ENCODE data around the gene ANKRD63.

The ANKRD63 gene

GRCh38 chr15:40277471-40277870 is 5.4 kb downstream of the ANKRD63 start:
- DNase-seq = no peak

GRCh38 chr15:40276927-40277326 is 5.9 kb downstream of the ANKRD63 start:
- no peak for DNase-seq

- DNase-seq = no peak
These were observed 6.9 kb downstream of the ANKRD63 start for GRCh38 chr15:40275954-40276353.

GRCh38 chr15:40275523-40275922 is 7.3 kb downstream of the ANKRD63 start:
- no peak for DNase-seq

GRCh38 chr15:40274350-40275274 is 8.3 kb downstream of the ANKRD63 start:
- DNase-seq = peak; percentile 31

- DNase-seq = no peak
These were observed 9.4 kb downstream of the ANKRD63 start for GRCh38 chr15:40273428-40273827.

GRCh38 chr15:40272485-40273056 is 10.3 kb downstream of the ANKRD63 start:
- DNase-seq = no peak

GRCh38 chr15:40271685-40272484 is 11.0 kb downstream of the ANKRD63 start:
- no peak for DNase-seq

GRCh38 chr15:40270246-40270995 is 12.4 kb downstream of the ANKRD63 start:
- DNase-seq = no peak

- no peak for DNase-seq
These were observed 13.3 kb downstream of the ANKRD63 start for GRCh38 chr15:40269604-40270003.

GRCh38 chr15:40267670-40268069 is 15.2 kb downstream of the ANKRD63 start:
- DNase-seq = no peak

- DNase-seq = no peak
These were observed 16.0 kb downstream of the ANKRD63 start for GRCh38 chr15:40266828-40267304.

- DNase-seq = no peak
These were observed 17.0 kb downstream of the ANKRD63 start for GRCh38 chr15:40265875-40266274.

GRCh38 chr15:40265355-40265754 is 17.5 kb downstream of the ANKRD63 start:
- DNase-seq = no peak

- DNase-seq = no peak
These were observed 18.3 kb downstream of the ANKRD63 start for GRCh38 chr15:40264321-40265153.

- DNase-seq = no peak
These were observed 19.7 kb downstream of the ANKRD63 start for GRCh38 chr15:40263024-40263754.

GRCh38 chr15:40259021-40259420 is 23.8 kb downstream of the ANKRD63 start:
- peak; percentile 71 for DNase-seq

GRCh38 chr15:40258544-40258943 is 24.3 kb downstream of the ANKRD63 start:
- DNase-seq = no peak

GRCh38 chr15:40257656-40258450 is 25.0 kb downstream of the ANKRD63 start:
- DNase-seq = no peak

GRCh38 chr15:40256638-40257235 is 26.1 kb downstream of the ANKRD63 start:
- DNase-seq = no peak

All from NCI-H524 treated with DMSO at 0.1 percent for 48 hours (cell line).